Globus pallidus (tissue), 1 donor: ENCODE data around the gene CHST13.
"Not testable (repeated sequence)": the region's sequence is repeated elsewhere in the genome, so short reads cannot be mapped to it uniquely, and the experiment has no call there.

Source experiments
- DNase-seq: peaks from one replicate; pipeline ENCODE4 v3.0.0-alpha.2; 2015; ENCODE audit warnings: low spot score

Gene CHST13

GRCh38 chr3:126554560-126555525 is 30.9 kb downstream of the CHST13 start:
- DNase-seq: no peak

GRCh38 chr3:126555795-126556636 is 32.1 kb downstream of the CHST13 start:
- no peak for DNase-seq

DNA sequence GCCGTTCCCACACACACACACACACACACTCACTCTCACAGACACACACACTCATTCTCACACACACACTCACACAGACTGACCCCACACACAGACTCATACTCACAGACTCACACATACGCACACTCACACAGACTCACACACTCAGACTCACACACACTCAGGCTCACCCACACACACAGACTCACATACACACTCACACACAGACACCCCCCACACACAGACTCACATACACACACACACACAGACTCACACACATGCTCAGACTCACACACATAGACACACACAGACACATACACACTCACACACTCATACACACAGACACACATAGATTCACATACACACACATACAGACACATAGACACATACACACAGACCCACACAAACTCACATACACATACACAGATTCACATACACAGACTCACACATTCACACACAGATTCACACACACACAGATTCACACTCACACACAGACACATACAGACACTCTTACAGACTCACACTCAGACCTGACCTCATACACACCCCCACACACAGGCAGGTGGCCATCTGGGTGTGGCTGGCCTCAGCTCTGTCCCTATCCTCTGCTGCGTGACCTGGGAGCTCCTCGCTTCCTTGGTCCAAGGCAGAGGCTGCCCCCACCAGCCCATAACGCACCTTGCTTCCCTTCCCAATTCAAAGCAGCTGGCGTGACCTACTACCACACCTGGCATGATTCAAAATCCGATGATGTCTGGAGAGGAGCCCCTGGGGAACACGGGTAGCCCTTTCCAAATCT is 32.9 kb downstream of the CHST13 start:
- no peak for DNase-seq

- DNase-seq: no peak
Measured at GRCh38 chr3:126557415-126557745, 33.4 kb downstream of the CHST13 start.

DNA sequence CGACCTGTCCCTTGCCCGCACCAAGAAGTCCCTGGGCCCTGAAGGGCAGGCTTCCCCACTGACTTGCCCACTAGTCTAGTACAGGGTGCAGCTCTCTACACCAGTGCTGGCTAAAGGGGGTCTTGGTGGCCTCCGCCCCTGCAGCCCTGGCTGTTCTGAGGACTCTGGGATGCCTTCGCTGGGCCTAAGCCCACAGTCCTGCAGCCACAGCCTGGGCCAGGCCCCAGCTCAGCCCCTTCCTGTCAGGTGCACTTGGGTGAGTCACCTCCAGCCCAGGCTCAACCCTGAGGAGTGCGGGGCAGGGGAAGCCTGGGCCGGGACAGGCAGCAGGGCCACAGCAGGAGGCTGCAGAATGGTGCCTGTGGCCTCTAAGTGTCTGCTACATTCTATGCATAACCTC is 33.8 kb downstream of the CHST13 start:
- no peak for DNase-seq

DNA sequence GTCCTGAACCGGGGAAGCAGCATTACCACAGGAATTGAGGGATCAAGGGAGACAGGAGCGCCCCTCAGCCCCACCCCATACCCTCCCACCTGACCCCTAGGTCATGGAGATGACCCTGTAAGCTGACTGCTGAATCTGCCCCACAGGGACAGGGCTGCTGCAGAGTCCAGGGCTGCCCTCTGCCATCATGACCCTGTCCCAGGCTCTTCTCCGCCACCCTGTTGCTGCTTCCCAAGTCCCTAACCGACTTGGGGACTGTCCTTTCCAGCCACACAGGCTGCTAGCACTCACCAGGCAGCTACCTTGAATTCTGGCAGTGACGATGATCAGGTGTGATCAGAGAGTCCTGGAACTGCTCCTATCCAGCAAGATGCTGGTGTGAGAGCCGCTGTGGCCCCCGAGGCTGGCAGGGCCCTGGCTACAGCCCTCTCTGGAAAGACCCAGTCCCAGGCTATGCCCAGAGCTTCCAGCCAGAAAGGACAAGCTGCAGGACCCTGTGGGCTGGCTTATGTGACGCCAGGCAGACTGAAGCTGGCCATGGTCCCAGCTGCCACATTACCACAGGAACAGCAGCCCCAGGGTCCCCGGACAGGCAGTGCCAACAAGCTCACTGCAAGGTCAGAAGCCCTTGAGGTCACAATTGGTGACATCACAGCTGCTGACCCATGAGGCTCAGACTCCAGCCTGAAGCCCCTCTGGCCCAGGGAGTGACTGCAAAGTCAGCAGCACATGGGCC is 34.5 kb downstream of the CHST13 start, which contains the start of gene C3orf22:
Gene C3orf22, minus strand, starts transcription at position 597 of the 736 bp plus-strand sequence. CDS start 5,542 bp downstream, outside the sequence.
- no peak for DNase-seq

DNA sequence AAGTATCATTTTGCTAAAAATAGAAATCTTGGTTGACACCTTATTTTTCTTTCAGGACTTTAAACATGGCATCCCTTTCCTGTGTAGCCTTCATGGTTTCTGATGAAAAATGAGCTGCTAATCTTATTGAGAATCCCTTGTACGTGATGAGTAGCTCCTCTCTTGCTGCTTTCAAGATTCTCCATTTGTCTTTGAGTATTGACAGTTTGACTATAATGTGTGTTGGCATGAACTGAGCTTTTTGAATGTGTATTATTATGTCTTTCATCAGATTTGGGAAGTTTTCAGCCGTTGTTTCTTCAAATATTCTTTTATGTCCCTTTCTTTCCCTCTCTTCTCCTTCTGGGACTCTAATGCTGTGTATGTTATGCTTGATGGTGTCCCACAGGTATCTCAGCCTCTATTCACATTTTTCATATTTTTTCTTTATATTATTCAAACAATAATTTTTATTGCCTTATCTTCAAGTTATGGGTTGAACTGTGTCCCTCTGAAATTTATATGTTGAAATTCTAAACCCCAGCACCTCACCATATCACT is 38.9 kb downstream of the CHST13 start:
- no peak for DNase-seq

- DNase-seq: no peak
Measured at GRCh38 chr3:126567696-126568438, 43.9 kb downstream of the CHST13 start.

DNA sequence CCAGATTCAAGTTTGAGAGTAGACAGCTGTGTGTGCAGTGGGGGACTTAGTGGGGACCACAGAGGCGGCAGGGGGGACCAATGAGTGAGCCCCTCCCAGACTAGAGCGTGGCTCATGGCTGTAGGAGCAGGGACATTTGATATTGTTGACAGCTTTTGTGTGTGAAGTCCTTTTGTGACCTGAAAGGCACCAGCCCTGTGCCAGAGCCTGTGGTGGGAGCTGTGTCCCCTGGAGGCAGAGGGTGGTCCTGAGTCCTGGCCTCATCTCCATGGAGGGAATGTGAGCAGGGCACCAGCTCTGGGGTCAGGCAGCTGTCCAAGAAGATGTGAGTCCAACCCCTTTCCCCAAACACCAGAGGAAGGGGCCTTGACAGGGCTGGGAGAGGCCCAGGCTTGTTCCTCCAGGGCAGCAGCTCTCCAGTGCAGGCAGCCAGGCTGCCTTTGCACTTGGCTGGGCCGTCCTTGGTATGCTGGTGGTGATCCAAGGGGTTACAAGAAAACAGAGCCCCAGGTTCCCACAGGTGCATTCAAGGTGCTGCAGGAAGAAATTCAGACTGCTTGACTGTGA is 44.9 kb downstream of the CHST13 start:
- DNase-seq: no peak

- no peak for DNase-seq
Measured at GRCh38 chr3:126569390-126569975, 45.5 kb downstream of the CHST13 start.

DNA sequence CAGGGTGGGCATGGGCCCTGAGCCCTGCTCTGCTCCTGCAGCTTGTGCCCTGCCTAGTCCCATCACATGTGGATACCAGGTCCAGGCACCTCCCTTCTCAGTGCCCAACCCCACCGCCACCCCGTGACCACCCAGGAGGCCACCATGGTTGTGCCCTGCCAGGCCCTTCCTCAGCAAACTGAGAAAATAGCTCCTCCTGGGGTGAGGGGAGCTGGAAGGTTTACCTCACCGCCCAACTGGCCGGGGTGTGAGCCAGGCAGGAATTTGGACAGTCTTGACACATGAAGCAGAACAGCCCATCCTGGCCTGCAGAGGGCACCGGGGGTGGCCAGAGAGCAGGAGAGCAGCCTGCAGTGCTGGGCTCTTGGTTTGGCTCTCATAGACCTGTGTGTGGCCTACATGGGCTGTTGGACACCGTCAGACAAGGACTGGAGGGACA is 46.2 kb downstream of the CHST13 start:
- no peak for DNase-seq

DNA sequence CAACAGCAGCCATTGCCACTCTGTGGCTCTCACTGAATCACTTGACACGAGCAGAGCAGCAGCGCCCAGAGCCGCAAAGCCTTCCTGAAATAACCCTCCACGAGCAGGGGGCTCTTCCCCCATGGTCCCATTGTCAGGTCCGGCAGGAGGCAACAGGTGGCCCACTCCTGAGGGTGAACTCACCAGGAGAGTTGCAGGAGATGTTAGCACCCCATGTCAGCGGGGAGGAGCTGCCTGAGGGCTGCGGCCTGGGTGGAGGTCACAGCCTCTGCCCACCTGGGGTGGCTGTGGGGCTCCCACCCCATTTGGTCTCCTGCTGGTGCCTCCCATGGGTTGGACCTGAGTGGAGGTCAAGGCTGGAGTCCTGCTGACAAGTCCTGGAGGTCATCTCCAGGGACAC is 47.1 kb downstream of the CHST13 start:
- no peak for DNase-seq

- no peak for DNase-seq
Measured at GRCh38 chr3:126573492-126574117, 49.6 kb downstream of the CHST13 start.

DNA sequence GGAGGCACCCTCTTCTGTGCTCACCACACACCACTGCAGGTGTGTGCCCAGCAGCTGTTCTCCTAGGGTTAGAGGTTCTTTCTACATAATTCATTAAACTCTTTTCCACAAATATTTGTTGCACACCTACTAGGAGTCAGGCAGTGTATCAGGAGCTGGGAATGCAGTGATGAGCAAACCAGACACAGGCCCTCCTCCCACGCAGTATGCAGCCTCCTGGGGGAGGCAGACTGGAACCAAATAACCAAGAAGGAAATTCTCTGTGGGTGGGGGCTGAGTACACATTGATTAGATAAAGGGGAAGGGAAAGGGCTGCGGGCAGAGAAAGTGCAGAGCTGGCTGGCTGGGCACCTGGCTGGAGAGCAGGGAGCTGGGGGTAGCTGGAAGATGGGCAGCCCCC is 53.3 kb downstream of the CHST13 start:
- no peak for DNase-seq

- DNase-seq: no peak
Measured at GRCh38 chr3:126578702-126579101, 54.7 kb downstream of the CHST13 start.

- no peak for DNase-seq
Measured at GRCh38 chr3:126580746-126581145, 56.8 kb downstream of the CHST13 start.

GRCh38 chr3:126581569-126581968 is 57.6 kb downstream of the CHST13 start:
- no peak for DNase-seq

DNA sequence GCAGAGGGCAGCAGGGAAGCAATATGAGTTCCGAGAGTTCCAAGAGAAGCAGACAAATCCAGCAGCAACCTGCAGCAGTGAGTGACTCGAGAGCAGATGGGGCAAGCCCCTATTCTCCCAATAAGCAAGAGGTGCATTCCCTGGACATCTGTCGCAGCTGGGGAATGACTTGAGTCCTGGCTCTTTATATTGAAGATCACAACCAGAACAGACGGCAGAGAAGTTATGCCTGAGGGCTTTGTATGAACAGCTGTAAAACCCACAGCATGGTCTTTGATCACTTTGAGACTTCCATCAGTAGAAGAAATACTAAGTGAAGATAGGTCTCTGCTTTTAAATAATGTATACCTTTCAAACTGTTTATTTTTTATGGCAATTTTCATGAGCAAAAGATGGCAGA is 58.4 kb downstream of the CHST13 start:
- no peak for DNase-seq

DNA sequence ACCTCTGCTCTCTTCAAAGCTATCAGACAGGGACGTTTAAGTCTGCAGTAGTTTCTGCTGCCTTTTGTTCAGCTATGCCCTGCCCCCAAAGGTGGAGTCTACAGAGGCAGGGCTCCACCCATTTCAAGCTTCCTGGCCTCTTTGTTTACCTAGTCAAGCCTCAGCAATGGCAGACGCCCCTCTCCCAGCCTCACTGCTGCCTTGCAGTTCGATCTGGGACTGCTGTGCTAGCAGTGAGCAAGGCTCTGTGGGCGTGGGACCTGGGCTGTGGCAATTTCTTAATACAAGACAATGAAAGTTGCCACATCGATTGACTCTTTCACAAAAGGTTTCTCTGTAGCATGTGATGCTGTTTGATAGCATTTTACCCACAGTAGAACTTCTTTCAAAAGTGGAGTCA is 67.6 kb downstream of the CHST13 start:
- DNase-seq: not testable (repeated sequence)
